ENCODE data around the gene OLIG2. TPM values are rescaled to one million over a fixed set of nuclear protein-coding genes. Genes with fewer than 3 reads are reported as not detected.

Gene OLIG2
- polyA plus RNA-seq, 1 of the 3 experiments (the other 2 are of a cell fraction), result not detected

DNA sequence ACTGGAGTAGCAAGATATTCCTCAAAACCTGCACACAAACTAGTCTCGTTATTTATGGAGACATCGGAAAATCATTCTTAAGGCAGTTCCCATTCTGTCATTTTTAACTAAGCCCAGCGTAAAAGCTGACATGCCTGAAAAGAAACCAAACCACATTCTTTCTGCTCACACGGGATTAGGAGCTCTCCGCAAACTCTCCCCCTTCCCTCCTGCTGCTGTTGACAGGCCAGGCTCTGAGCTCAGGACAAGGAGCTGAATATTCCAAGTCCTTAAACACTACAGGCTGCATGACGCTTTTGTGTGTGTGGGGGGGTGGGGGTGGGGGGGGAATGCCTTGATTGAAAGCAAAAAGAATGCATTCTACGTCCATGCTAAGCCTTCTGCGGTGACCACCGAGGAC, 49.4 kb downstream of the OLIG2 start:
- no peak for DNase-seq
- H3K27me3 ChIP-seq (ENCODE audit: insufficient read depth), result peaks cover 89% of the 10 kb centered on the region

DNA sequence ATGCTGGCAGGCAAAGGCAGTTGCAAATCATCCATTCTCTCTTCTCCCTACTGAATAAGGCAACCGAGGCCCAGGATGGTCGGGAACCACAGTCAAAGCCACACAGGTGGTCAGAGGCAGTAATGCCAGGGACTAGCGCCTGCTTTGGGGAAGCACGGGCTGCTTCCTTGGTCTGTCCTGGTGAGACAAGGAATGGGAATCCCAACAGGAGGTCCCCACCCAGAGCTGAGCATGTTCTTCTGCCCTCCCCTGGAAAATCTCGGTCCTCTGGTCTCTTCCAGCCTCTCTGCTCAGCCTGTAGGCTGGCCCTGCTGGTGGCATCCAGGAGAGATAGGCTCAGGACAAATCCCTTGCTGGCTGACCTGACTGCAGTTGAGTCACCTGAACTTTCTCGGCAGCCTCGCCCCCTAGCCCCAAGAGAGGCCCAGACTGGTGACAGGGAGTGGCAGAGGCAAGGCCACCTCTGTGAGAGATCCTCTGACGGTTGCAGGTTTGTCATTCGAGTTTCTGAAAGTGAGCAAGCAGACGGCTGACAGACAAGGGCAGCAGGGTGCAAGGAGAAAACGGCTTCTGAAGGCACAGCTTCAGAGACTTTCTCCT, 50.0 kb downstream of the OLIG2 start:
- no peak for DNase-seq
- H3K4me2 ChIP-seq, result no peak overlapping the region
- no peak overlapping the region for H3K9ac ChIP-seq
- no peaks in the 10 kb centered on the region for H3K9me3 ChIP-seq
- H2AFZ ChIP-seq (ENCODE audit: low read depth), result no peak overlapping the region
- H4K20me1 ChIP-seq (ENCODE audit: insufficient read depth), result no peaks in the 10 kb centered on the region
- H3K4me3 ChIP-seq (ENCODE audit: low read depth in 2 of 2, low read length in 1 of 2), result no peak overlapping the region
- WGBS (ENCODE audit: low lambda C conversion rate), result 0% methylated on average over 3 of the region's 11 CpGs
- H3K4me1 ChIP-seq (ENCODE audit: control insufficient read depth in 1 of 2, insufficient read depth in 2 of 2, low read depth in 1 of 2, low read length in 1 of 2), result no peaks in the 10 kb centered on the region
- H3K9me2 ChIP-seq, result no peaks in the 10 kb centered on the region
- ChIA-PET CTCF (no interaction called here), POLR2A (no interaction called here)
- H3K27ac ChIP-seq (ENCODE audit: low read depth in 2 of 2, low read length in 1 of 2), result no peak overlapping the region
- no peaks in the 10 kb centered on the region for H3F3A ChIP-seq (replicated peaks; ENCODE audit: insufficient read depth)
- H3K79me2 ChIP-seq (ENCODE audit: insufficient read depth), result no peaks in the 10 kb centered on the region
- H3K27me3 ChIP-seq (ENCODE audit: insufficient read depth), result peaks cover 85% of the 10 kb centered on the region
- no peaks in the 10 kb centered on the region for H3K36me3 ChIP-seq (replicated peaks in 1 of 2; ENCODE audit: control insufficient read depth in 1 of 2, insufficient read depth in 2 of 2, low read length in 1 of 2)
- TF ChIP-seq, protein P1, sequence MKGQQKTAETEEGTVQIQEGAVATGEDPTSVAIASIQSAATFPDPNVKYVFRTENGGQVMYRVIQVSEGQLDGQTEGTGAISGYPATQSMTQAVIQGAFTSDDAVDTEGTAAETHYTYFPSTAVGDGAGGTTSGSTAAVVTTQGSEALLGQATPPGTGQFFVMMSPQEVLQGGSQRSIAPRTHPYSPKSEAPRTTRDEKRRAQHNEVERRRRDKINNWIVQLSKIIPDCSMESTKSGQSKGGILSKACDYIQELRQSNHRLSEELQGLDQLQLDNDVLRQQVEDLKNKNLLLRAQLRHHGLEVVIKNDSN (IDR thresholded peaks at IDR 0.05; ENCODE audit: borderline replicate concordance, low read depth), result no peak
- TF ChIP-seq, protein P2, sequence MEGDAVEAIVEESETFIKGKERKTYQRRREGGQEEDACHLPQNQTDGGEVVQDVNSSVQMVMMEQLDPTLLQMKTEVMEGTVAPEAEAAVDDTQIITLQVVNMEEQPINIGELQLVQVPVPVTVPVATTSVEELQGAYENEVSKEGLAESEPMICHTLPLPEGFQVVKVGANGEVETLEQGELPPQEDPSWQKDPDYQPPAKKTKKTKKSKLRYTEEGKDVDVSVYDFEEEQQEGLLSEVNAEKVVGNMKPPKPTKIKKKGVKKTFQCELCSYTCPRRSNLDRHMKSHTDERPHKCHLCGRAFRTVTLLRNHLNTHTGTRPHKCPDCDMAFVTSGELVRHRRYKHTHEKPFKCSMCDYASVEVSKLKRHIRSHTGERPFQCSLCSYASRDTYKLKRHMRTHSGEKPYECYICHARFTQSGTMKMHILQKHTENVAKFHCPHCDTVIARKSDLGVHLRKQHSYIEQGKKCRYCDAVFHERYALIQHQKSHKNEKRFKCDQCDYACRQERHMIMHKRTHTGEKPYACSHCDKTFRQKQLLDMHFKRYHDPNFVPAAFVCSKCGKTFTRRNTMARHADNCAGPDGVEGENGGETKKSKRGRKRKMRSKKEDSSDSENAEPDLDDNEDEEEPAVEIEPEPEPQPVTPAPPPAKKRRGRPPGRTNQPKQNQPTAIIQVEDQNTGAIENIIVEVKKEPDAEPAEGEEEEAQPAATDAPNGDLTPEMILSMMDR (IDR thresholded peaks at IDR 0.05), result no peak
- no peak for TF ChIP-seq RCOR1 (IDR thresholded peaks at IDR 0.05; ENCODE audit: low read length)
- no peak for TF ChIP-seq TAF1 (IDR thresholded peaks at IDR 0.05; ENCODE audit: borderline replicate concordance, low read depth, low read length)
- TF ChIP-seq MXI1 (IDR thresholded peaks at IDR 0.05; ENCODE audit: low read depth, low read length), result no peak
- TF ChIP-seq, protein P3, sequence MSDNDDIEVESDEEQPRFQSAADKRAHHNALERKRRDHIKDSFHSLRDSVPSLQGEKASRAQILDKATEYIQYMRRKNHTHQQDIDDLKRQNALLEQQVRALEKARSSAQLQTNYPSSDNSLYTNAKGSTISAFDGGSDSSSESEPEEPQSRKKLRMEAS (IDR thresholded peaks at IDR 0.05; ENCODE audit: low read depth), result no peak
- no peak for TF ChIP-seq TEAD4 (IDR thresholded peaks at IDR 0.05; ENCODE audit: borderline replicate concordance, insufficient read depth)
- no peak for TF ChIP-seq GATA2 (CRISPR knock-in tag; IDR thresholded peaks at IDR 0.05)
- TF ChIP-seq JUND (IDR thresholded peaks at IDR 0.05), result no peak
- no peak for TF ChIP-seq FOXJ3 (CRISPR knock-in tag; IDR thresholded peaks at IDR 0.05)
- TF ChIP-seq POLR2AphosphoS5 (IDR thresholded peaks at IDR 0.05; ENCODE audit: low read depth, low read length), result no peak
- TF ChIP-seq, protein P4, sequence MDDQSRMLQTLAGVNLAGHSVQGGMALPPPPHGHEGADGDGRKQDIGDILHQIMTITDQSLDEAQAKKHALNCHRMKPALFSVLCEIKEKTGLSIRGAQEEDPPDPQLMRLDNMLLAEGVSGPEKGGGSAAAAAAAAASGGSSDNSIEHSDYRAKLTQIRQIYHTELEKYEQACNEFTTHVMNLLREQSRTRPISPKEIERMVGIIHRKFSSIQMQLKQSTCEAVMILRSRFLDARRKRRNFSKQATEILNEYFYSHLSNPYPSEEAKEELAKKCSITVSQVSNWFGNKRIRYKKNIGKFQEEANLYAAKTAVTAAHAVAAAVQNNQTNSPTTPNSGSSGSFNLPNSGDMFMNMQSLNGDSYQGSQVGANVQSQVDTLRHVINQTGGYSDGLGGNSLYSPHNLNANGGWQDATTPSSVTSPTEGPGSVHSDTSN (IDR thresholded peaks at IDR 0.05), result no peak

More for the DNA sequence above, 49.4 kb downstream of the OLIG2 start:
- ChIA-PET CTCF (no interaction called here), POLR2A (no interaction called here)
- H3K9ac ChIP-seq, result no peak overlapping the region
- TF ChIP-seq CHD2 (IDR thresholded peaks at IDR 0.05; ENCODE audit: low read length, partially characterized antibody), result no peak
- no peak for TF ChIP-seq JUND (IDR thresholded peaks at IDR 0.05)
- no peak for TF ChIP-seq POLR2AphosphoS5 (IDR thresholded peaks at IDR 0.05; ENCODE audit: low read depth, low read length)
- TF ChIP-seq EZH2phosphoT487 (IDR thresholded peaks at IDR 0.05; ENCODE audit: borderline replicate concordance, low read depth), result no peak
- TF ChIP-seq FOXM1 (IDR thresholded peaks at IDR 0.05; ENCODE audit: low read depth), result no peak
- no peak for TF ChIP-seq RFX5 (IDR thresholded peaks at IDR 0.05; ENCODE audit: low read length)
- no peak for TF ChIP-seq YY1 (IDR thresholded peaks at IDR 0.05; ENCODE audit: low read depth)
- TF ChIP-seq GABPA (IDR thresholded peaks at IDR 0.05; ENCODE audit: low read depth), result no peak
- TF ChIP-seq, protein P3 (IDR thresholded peaks at IDR 0.05; ENCODE audit: low read depth), result no peak
- TF ChIP-seq MEF2A (IDR thresholded peaks at IDR 0.05; ENCODE audit: borderline replicate concordance, low read depth), result no peak
- TF ChIP-seq, protein P5, sequence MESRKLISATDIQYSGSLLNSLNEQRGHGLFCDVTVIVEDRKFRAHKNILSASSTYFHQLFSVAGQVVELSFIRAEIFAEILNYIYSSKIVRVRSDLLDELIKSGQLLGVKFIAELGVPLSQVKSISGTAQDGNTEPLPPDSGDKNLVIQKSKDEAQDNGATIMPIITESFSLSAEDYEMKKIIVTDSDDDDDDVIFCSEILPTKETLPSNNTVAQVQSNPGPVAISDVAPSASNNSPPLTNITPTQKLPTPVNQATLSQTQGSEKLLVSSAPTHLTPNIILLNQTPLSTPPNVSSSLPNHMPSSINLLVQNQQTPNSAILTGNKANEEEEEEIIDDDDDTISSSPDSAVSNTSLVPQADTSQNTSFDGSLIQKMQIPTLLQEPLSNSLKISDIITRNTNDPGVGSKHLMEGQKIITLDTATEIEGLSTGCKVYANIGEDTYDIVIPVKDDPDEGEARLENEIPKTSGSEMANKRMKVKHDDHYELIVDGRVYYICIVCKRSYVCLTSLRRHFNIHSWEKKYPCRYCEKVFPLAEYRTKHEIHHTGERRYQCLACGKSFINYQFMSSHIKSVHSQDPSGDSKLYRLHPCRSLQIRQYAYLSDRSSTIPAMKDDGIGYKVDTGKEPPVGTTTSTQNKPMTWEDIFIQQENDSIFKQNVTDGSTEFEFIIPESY (IDR thresholded peaks at IDR 0.05; ENCODE audit: borderline replicate concordance, low read depth), result no peak
- TF ChIP-seq MXI1 (IDR thresholded peaks at IDR 0.05; ENCODE audit: low read depth, low read length), result no peak
- no peak for TF ChIP-seq RAD21 (IDR thresholded peaks at IDR 0.05; ENCODE audit: low read length)
- H3K79me2 ChIP-seq (ENCODE audit: insufficient read depth), result no peaks in the 10 kb centered on the region
- H3K9me2 ChIP-seq, result no peaks in the 10 kb centered on the region
- H3K4me3 ChIP-seq (ENCODE audit: low read depth in 2 of 2, low read length in 1 of 2), result no peak overlapping the region
- 15% methylated on average over 9 of the region's 9 CpGs for WGBS (ENCODE audit: low lambda C conversion rate)
- H3K27ac ChIP-seq (ENCODE audit: low read depth in 2 of 2, low read length in 1 of 2), result no peak overlapping the region
- H3K36me3 ChIP-seq (replicated peaks in 1 of 2; ENCODE audit: control insufficient read depth in 1 of 2, insufficient read depth in 2 of 2, low read length in 1 of 2), result no peaks in the 10 kb centered on the region
- no peaks in the 10 kb centered on the region for H3K9me3 ChIP-seq
- no peaks in the 10 kb centered on the region for H4K20me1 ChIP-seq (ENCODE audit: insufficient read depth)
- H3F3A ChIP-seq (replicated peaks; ENCODE audit: insufficient read depth), result no peaks in the 10 kb centered on the region
- H3K4me1 ChIP-seq (ENCODE audit: control insufficient read depth in 1 of 2, insufficient read depth in 2 of 2, low read depth in 1 of 2, low read length in 1 of 2), result no peaks in the 10 kb centered on the region
- H3K4me2 ChIP-seq, result no peak overlapping the region
- no peak overlapping the region for H2AFZ ChIP-seq (ENCODE audit: low read depth)

Measured in SK-N-SH (cell line).